Skeletal muscle tissue (tissue), 4 donors: Measurements from ENCODE around the gene TCEAL2. TPM values are rescaled to one million over a fixed set of nuclear protein-coding genes. Genes with fewer than 3 reads are reported as not detected.
"Not testable (repeated sequence)": the region's sequence is repeated elsewhere in the genome, so short reads cannot be mapped to it uniquely, and the experiment has no call there.

Experiments
- H3K27ac ChIP-seq: one replicate; pipeline ENCODE4 v1.7.0; 2013; ENCODE audit warnings: mild to moderate bottlenecking, low read depth, low read length, inconsistent platforms
- H3K27me3 ChIP-seq, 3 donors: one replicate each; pipeline ENCODE4 v1.7.0; 2013; ENCODE audit warnings: low read length in 3 of 3; ENCODE audit not compliant: control insufficient read depth in 3 of 3, insufficient read depth in 3 of 3
- H3K36me3 ChIP-seq, 3 donors: one replicate each; pipeline ENCODE4 v1.7.0; 2013; ENCODE audit warnings: low read length in 3 of 3; ENCODE audit not compliant: control insufficient read depth in 3 of 3, insufficient read depth in 3 of 3
- H3K4me1 ChIP-seq, 3 donors: one replicate each; pipeline ENCODE4 v1.7.0; 2013; ENCODE audit warnings: low read length in 3 of 3, mild to moderate bottlenecking in 3 of 3; ENCODE audit not compliant: control insufficient read depth in 3 of 3, insufficient read depth in 3 of 3
- H3K4me3 ChIP-seq, 3 donors: one replicate each; pipeline ENCODE4 v1.7.0; 2013; ENCODE audit warnings: low read length in 3 of 3
- H3K9ac ChIP-seq, 3 donors: one replicate each; pipeline ENCODE4 v1.7.0; 2013; ENCODE audit warnings: low read length in 3 of 3, mild to moderate bottlenecking in 3 of 3, moderate library complexity in 2 of 3, low read depth in 1 of 3
- H3K9me3 ChIP-seq, 3 donors: one replicate each; pipeline ENCODE4 v1.7.0; 2013; ENCODE audit warnings: low read length in 3 of 3; ENCODE audit not compliant: control insufficient read depth in 3 of 3
- total RNA-seq: library from RNA; depleted of rRNA; stranded (reverse); fragments of >200 nt; gene quantifications from one replicate; pipeline ENCODE4 v1.2.3, GENCODE V29; 2014
- donor health status: Osteomylitis.

TCEAL2 gene
- total RNA-seq, 1 donor from 2014 or later, result not detected

- H3K4me3 ChIP-seq, H3K27ac ChIP-seq, H3K36me3 ChIP-seq, H3K9me3 ChIP-seq, H3K9ac ChIP-seq, H3K27me3 ChIP-seq, H3K4me1 ChIP-seq: not testable (repeated sequence)
Measured at GRCh38 chrX:102140876-102141275, 15.4 kb downstream of the TCEAL2 start.

- not testable (repeated sequence) for H3K4me1 ChIP-seq, H3K9me3 ChIP-seq
Measured at GRCh38 chrX:102141631-102142030, 16.2 kb downstream of the TCEAL2 start.

GRCh38 chrX:102142274-102142673 is 16.8 kb downstream of the TCEAL2 start, which contains the start of gene TCEAL6:
Gene TCEAL6 (minus strand): TSS chrX:102142481.
- H3K9me3 ChIP-seq, H3K36me3 ChIP-seq, H3K4me1 ChIP-seq, H3K9ac ChIP-seq, H3K27me3 ChIP-seq, H3K27ac ChIP-seq, H3K4me3 ChIP-seq: not testable (repeated sequence)

More at GRCh38 chrX:102141631-102142030, 16.2 kb downstream of the TCEAL2 start:
- H3K9ac ChIP-seq, H3K27me3 ChIP-seq, H3K4me3 ChIP-seq, H3K36me3 ChIP-seq, H3K27ac ChIP-seq: not testable (repeated sequence)

- no peak overlapping the region for H3K27ac ChIP-seq
- H3K9me3 ChIP-seq, result no peaks in the 10 kb centered on the region
- H3K4me1 ChIP-seq, result no peaks in the 10 kb centered on the region
- no peak overlapping the region for H3K9ac ChIP-seq
- H3K27me3 ChIP-seq, result no peaks in the 10 kb centered on the region
- no peaks in the 10 kb centered on the region for H3K36me3 ChIP-seq
- no peak overlapping the region for H3K4me3 ChIP-seq
Measured at GRCh38 chrX:102154218-102154860, 28.9 kb downstream of the TCEAL2 start.

GRCh38 chrX:102154900-102155805 is 29.7 kb downstream of the TCEAL2 start:
- H3K9ac ChIP-seq, result peak overlapping the region in 2 of 3 donors; percentile 32 to 60
- H3K36me3 ChIP-seq, result no peaks in the 10 kb centered on the region
- H3K27me3 ChIP-seq, result no peaks in the 10 kb centered on the region
- no peaks in the 10 kb centered on the region for H3K4me1 ChIP-seq
- no peaks in the 10 kb centered on the region for H3K9me3 ChIP-seq
- H3K27ac ChIP-seq, result no peak overlapping the region
- peak overlapping the region; percentile 45 to 60 (median 51) for H3K4me3 ChIP-seq

- no peak within 1 kb of the TSS for H3K27ac ChIP-seq
- peak within 1 kb of the TSS; percentile 45 to 60 (median 51) for H3K4me3 ChIP-seq
- no peaks in the 10 kb centered on the region for H3K4me1 ChIP-seq
- peak within 1 kb of the TSS in 2 of 3 donors; percentile 32 to 60 for H3K9ac ChIP-seq
- no peaks in the 10 kb centered on the region for H3K9me3 ChIP-seq
- H3K36me3 ChIP-seq, result no peaks in the 10 kb centered on the region
- H3K27me3 ChIP-seq, result no peaks in the 10 kb centered on the region
Measured at GRCh38 chrX:102155806-102156179, 30.3 kb downstream of the TCEAL2 start, which contains the start of gene BEX5. Gene BEX5 (minus strand): TSS chrX:102155977. CDS start chrX:102154265, 1,712 bp downstream.

Other genes with a start within 250 kb of the TCEAL2 start
- 1.0 TPM for gene ZMAT1, start 193.7 kb upstream of the TCEAL2 start, total RNA-seq
- gene TCEAL6, start 16.8 kb downstream of the TCEAL2 start, total RNA-seq, result not detected
- 0.52 TPM for gene BEX5, start 30.3 kb downstream of the TCEAL2 start, total RNA-seq
- gene TCP11X1, start 89.6 kb downstream of the TCEAL2 start, total RNA-seq, result not detected
- not detected for gene NXF2, start 121.5 kb downstream of the TCEAL2 start, total RNA-seq